ENCODE results near the gene CPLX3. TPM values are rescaled to one million over a fixed set of nuclear protein-coding genes. Genes with fewer than 3 reads are reported as not detected.
A peak's percentile ranks its signal among the peaks of the same experiment; 100 is the strongest.

Gene CPLX3
- polyA plus RNA-seq, 1 donor from 2014 or later = 0.27 TPM

DNA sequence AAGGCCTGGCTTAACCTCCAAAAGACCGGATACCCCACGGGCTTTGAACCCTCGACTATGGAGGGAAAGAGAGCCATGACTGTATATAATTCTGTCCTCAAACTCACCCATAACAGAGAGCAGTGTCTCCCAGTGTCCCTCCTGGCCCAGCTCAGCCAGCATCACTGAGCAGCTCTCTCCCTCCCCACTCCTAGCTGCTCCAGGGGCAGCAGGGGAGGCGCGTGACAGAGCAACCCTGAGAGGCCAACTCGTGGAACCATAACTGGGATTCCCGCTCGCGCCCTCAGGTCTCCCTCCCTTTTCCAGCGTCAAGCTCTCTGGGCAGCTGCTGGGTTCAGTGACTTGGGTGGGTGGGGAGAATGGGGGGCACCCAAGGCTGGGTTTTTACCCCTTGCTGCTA lies 561 bp upstream of the CPLX3 start:
- Histone ChIP-seq H3K4me2 (ENCODE audit: low read length) (no peak overlapping the region), H3K9ac (ENCODE audit: low read length) (no peak overlapping the region), H3K9me2 (ENCODE audit: insufficient read depth, low read length) (no peaks in the 10 kb centered on the region), H3K36me3 (ENCODE audit: insufficient read depth, low read length) (no peaks in the 10 kb centered on the region), H3K9me3 (ENCODE audit: low read length) (no peaks in the 10 kb centered on the region), H4K20me1 (ENCODE audit: insufficient read depth) (no peaks in the 10 kb centered on the region), H3K4me3 (ENCODE audit: low read length) (no peak overlapping the region), H3K79me2 (replicated peaks; ENCODE audit: insufficient read depth, low read length) (no peaks in the 10 kb centered on the region), H3F3A (ENCODE audit: insufficient read depth, low read length, poor library complexity, severe bottlenecking) (no peaks in the 10 kb centered on the region), H2AFZ (ENCODE audit: low read depth, low read length) (no peak overlapping the region), H3K27me3 (ENCODE audit: insufficient read depth, low read depth, low read length) (peaks cover 50% of the 10 kb centered on the region), H3K27ac (ENCODE audit: low read length) (no peak overlapping the region)
- TF ChIP-seq EP300 (conservative IDR thresholded peaks at IDR 0.05; ENCODE audit: poor library complexity, severe bottlenecking) (no peak), REST (IDR thresholded peaks at IDR 0.05; ENCODE audit: borderline replicate concordance) (no peak), MXI1 (conservative IDR thresholded peaks at IDR 0.05; ENCODE audit: poor library complexity, severe bottlenecking) (no peak), TAF1 (IDR thresholded peaks at IDR 0.05; ENCODE audit: low read depth) (no peak), POLR2AphosphoS5 (IDR thresholded peaks at IDR 0.05) (no peak), SMC3 (conservative IDR thresholded peaks at IDR 0.05; ENCODE audit: poor library complexity) (no peak), RAD21 (conservative IDR thresholded peaks at IDR 0.05) (no peak), EZH2 (IDR thresholded peaks at IDR 0.05; ENCODE audit: borderline replicate concordance, insufficient read depth, low read length, poor library complexity, severe bottlenecking) (no peak)
- TF ChIP-seq, protein P1, sequence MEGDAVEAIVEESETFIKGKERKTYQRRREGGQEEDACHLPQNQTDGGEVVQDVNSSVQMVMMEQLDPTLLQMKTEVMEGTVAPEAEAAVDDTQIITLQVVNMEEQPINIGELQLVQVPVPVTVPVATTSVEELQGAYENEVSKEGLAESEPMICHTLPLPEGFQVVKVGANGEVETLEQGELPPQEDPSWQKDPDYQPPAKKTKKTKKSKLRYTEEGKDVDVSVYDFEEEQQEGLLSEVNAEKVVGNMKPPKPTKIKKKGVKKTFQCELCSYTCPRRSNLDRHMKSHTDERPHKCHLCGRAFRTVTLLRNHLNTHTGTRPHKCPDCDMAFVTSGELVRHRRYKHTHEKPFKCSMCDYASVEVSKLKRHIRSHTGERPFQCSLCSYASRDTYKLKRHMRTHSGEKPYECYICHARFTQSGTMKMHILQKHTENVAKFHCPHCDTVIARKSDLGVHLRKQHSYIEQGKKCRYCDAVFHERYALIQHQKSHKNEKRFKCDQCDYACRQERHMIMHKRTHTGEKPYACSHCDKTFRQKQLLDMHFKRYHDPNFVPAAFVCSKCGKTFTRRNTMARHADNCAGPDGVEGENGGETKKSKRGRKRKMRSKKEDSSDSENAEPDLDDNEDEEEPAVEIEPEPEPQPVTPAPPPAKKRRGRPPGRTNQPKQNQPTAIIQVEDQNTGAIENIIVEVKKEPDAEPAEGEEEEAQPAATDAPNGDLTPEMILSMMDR (IDR thresholded peaks at IDR 0.05; ENCODE audit: poor library complexity, severe bottlenecking) = no peak

DNA sequence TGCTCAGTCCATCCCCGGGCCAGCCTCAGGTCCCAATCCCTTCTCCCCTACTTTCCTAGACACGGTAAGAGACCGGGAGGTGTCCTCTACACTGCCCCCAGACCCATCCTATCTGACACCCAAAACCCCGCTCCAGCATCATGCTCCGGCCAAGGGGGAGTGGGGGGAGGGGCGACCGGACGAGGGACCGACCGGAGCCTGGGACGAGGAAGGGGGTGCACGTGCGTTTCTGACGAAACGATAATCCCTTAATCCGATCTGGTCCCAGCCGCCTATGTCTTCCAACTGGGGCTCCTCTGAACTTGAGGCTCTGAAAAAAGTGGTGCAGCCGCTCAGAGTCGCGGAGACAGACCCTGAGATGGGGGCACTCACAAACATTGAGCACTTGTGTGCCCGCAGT lies 494 bp downstream of the CPLX3 start:
- Histone ChIP-seq H3K27ac (ENCODE audit: low read length) (no peak overlapping the region), H3K9me2 (ENCODE audit: insufficient read depth, low read length) (no peaks in the 10 kb centered on the region), H3F3A (ENCODE audit: insufficient read depth, low read length, poor library complexity, severe bottlenecking) (no peaks in the 10 kb centered on the region), H3K4me2 (ENCODE audit: low read length) (no peak overlapping the region), H3K9ac (ENCODE audit: low read length) (no peak overlapping the region), H3K27me3 (ENCODE audit: insufficient read depth, low read depth, low read length) (peaks cover 50% of the 10 kb centered on the region), H3K4me3 (ENCODE audit: low read length) (no peak overlapping the region), H3K9me3 (ENCODE audit: low read length) (no peaks in the 10 kb centered on the region), H3K79me2 (replicated peaks; ENCODE audit: insufficient read depth, low read length) (no peaks in the 10 kb centered on the region), H2AFZ (ENCODE audit: low read depth, low read length) (no peak overlapping the region), H3K36me3 (ENCODE audit: insufficient read depth, low read length) (no peaks in the 10 kb centered on the region), H4K20me1 (ENCODE audit: insufficient read depth) (no peaks in the 10 kb centered on the region)
- peak; percentile 4 for TF ChIP-seq REST (IDR thresholded peaks at IDR 0.05; ENCODE audit: borderline replicate concordance)
- TF ChIP-seq EZH2 (IDR thresholded peaks at IDR 0.05; ENCODE audit: borderline replicate concordance, insufficient read depth, low read length, poor library complexity, severe bottlenecking) = no peak
